GM10847 (cell line): Measurements from ENCODE around the gene ANK2.

Source experiments
- POLR2A ChIP-seq: IDR thresholded peaks from 2 replicates; pipeline ENCODE4 v1.6.1; 2011; ENCODE audit not compliant: insufficient read length; ENCODE audit errors: extremely low read depth

ANK2 gene

GRCh38 chr4:113070755-113071154 lies 21.3 kb downstream of the ANK2 start:
- no peak for TF ChIP-seq POLR2A

DNA sequence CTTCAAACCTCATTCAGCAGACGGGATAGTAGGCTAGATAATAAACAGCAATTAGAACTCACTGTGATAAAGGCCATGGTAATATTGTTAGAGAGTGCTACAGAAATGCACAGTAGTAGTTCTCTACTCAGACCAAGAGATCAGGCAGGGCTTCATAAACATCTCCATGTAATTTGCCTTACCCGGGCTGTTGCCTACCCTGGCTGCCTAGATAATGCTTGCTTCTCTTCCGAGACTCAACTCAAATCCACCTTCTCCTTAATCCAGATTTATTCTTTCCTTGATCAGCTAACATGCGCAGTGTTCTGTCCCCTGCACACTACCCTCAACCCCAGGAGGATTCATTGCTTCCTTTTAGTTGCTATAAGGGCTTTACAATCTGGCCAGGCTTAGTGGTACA lies 21.8 kb downstream of the ANK2 start:
- no peak for TF ChIP-seq POLR2A

DNA sequence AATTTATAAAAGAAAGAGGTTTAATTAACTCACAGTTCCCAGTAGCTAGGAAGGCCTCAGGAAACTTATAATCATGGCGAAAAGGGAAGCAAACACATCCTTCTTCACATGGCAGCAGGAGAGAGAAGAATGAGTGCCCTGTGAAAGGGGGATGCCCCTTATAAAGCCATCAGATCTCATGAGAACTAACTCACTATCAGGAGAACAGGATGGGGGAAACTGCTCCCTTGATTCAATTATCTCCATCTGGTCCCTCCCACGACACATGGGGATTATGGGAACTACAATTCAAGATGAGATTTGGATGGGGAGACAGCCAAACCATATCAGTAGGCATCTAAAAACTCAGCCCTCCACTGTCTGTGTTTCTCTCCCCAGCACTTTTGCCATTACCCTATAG lies 22.4 kb downstream of the ANK2 start:
- TF ChIP-seq POLR2A, result no peak

DNA sequence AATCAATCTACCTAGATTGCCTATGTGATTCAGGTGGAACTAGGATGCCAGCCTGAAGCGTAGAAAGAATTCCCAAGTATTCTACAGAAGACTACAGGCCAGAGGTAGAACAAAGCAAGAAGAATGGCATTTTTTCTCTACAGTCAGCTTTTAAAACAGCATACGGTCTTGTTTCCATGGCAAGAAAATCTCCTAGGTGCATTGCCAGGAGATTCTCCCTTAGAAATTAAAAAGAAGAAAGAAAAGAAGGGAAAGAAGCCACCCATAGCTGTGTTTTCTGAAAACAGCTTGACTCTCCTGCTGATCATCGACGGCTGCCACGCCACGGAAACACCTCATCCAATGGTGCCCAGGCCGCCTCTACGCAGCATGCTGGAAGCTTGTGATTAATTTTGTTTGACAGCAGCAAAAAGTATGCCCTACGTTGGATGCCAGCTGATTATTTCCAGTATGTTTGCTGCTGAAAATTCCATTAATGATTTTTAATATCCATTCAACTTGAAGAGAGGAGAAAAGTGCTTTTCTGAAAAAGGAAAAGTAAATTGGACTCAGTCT lies 24.1 kb downstream of the ANK2 start:
- no peak for TF ChIP-seq POLR2A

GRCh38 chr4:113077575-113077974 lies 28.1 kb downstream of the ANK2 start:
- no peak for TF ChIP-seq POLR2A

DNA sequence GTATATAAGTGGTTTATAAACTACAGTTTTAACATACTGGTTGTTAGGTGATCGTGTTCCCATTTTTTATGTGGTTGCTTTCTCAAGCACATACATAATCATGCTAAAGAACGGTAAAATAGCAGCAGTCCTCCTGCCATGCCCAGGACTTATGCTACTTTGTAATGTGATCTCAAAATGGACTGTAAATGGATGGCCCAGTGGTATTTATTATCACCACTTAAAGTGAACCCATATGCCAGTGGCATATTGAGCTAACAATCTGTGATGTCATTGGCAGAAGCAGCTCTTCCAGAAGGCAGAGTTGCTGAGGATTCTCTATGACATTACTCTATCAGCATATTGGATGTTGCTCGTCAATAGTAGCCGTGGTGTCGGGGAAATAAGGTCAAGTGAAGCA lies 28.6 kb downstream of the ANK2 start:
- no peak for TF ChIP-seq POLR2A

GRCh38 chr4:113080050-113080449 lies 30.6 kb downstream of the ANK2 start:
- TF ChIP-seq POLR2A, result no peak

DNA sequence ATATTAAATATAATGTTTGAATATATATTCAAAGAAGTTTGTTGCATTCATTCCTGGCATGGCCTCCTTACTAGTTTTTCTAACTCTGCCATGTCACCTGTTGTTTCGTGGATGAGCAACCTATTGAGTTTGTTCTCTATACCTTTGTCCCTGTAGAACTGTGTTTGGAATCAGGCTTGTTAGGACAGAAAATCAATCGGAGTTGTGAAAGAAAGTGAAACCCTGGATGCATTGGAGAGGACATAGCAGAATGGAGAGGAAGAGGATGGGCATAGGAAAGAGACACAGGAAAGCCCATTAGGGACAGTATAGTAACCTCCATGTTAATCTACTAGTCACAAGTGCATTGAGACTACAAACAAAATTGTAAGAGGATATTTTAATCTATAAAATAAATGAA lies 31.2 kb downstream of the ANK2 start:
- no peak for TF ChIP-seq POLR2A

- TF ChIP-seq POLR2A, result no peak
Measured at GRCh38 chr4:113083346-113083745, 33.9 kb downstream of the ANK2 start.

DNA sequence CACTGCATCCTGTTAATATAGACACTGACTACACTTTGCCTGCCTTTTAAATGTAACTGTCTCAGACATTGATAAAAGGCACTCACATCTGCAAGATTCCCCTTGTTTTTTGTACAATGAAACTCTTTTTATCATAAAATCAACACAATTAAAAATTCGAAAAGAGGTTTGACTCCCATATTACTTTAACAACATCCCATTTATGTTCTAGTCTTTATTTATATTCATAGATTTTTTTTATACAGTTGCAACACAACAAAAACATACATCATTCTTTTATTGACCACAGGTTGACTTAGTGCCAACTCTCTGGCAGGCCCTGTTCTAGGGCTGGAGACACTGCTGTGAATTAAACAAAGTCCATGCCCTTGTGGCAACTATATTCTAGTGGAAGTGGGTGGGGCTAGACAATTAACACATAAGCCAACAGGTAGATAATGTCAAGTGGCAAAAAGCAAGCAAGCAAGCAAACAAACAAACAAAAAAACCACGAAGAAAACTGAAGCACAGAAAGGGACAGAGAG lies 36.8 kb downstream of the ANK2 start:
- TF ChIP-seq POLR2A, result no peak

- no peak for TF ChIP-seq POLR2A
Measured at GRCh38 chr4:113088050-113088449, 38.6 kb downstream of the ANK2 start.

DNA sequence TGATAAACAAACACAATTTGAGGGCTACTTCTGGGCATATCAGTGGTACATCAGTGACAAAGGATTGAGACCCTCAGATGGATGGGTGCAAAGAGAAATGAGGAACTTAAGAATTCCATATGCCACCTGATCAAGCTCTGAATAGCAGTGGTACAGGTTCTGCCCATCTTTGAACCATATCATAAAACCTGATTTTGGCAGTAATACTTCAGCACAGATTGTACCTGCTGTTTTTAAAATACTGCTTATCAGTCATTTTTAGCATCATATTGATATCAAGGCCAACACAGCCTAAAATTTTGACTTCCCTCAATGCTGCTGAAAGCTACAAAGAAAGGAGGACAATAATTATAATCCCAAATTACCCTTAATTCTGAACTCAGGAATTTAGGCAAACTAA lies 41.5 kb downstream of the ANK2 start:
- TF ChIP-seq POLR2A, result no peak

DNA sequence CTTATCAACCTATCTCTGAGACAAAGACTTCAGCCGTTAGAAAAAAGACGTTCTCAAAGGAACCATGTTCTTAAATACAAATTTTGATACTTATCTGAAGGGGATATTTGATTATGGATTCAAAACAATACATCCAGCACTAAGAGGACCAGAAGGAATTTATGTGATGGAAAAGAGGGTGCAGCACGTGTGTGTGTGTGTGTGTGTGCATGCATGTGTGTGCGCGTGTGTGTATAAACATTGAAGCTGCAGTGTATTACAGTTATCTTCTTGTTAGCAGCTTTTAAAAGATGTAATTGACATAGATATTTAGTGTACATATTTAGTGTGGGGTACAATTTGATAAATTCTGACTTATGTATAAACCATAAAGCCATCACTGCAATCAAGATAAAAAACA lies 44.9 kb downstream of the ANK2 start:
- TF ChIP-seq POLR2A, result no peak

DNA sequence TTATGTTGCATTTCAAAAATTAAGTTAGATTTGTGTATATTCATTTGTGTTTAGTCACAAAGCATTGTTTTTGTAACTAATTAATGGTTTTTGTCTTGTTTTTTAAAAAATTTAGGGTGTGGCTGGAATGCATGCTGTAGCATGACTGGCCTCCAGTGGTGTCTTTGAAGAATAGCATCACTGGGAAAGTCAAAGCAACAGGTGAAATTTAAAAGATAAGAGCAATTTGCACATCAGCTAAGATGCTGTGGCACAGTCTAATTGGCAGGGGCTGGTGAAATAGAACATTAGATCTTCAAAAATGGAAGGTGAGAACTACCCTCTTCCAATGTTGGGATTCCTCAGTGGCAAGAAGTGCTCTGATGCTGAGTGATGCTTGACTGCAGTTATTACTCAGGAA lies 45.3 kb downstream of the ANK2 start:
- TF ChIP-seq POLR2A, result no peak

DNA sequence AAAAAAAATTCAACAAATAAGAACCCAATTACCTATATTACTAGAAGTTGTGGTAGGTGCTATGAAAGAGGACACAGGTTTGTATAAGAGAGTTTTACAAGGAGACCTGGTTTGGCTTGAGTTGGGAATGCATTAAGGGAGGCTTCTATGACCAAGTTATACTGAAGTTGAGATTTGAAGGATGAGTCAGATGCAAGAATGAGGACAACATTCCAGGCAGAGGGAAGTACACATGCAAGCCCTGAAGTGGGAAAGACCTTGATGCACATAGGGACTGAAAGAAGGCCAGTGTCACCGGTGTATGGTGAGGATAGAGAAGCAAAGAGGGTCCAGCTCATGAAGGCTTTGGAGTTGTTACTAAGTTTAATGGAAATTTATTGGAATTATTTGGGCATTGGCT lies 52.2 kb downstream of the ANK2 start:
- TF ChIP-seq POLR2A, result no peak

GRCh38 chr4:113103556-113103955 lies 54.1 kb downstream of the ANK2 start:
- TF ChIP-seq POLR2A, result no peak

GRCh38 chr4:113106108-113106507 lies 56.7 kb downstream of the ANK2 start:
- no peak for TF ChIP-seq POLR2A
